Activated B cell treated with CpG ODN at 0.5 μM for 24 hours (primary cell): ENCODE measurements around the gene COG8. TPM values are rescaled to one million over a fixed set of nuclear protein-coding genes. Genes with fewer than 3 reads are reported as not detected.

Experiments
- ATAC-seq: fragments of 200-7000 bp; cut with Tn5 transposase; one replicate; pipeline ENCODE4 v1.10.0; 2021; ENCODE audit warnings: low read depth, mild to moderate bottlenecking, moderate library complexity
- CTCF ChIA-PET: fragments of 350-600 bp; sonication (Branson Sonifier 250); formaldehyde crosslinking; loops from one replicate; lab custom pipeline; 2021; ENCODE audit warnings: antibody characterized with exemption; lab: Charles Lee
- POLR2A ChIA-PET: fragments of 350-600 bp; sonication (Branson Sonifier 250); formaldehyde crosslinking; loops from one replicate; lab custom pipeline; 2021; ENCODE audit warnings: antibody characterized with exemption; lab: Charles Lee
- DNase-seq: peaks from one replicate; pipeline ENCODE4 v3.0.0; 2022
- H3K27ac Mint-ChIP-seq: one replicate; pipeline ENCODE4 v1.8.0; 2020; ENCODE audit warnings: mixed read lengths
- H3K27me3 Mint-ChIP-seq: one replicate; pipeline ENCODE4 v1.8.0; 2021; ENCODE audit warnings: mixed read lengths
- H3K36me3 Mint-ChIP-seq: one replicate; pipeline ENCODE4 v1.8.0; 2021; ENCODE audit warnings: low read depth, mixed read lengths
- H3K4me1 Mint-ChIP-seq: one replicate; pipeline ENCODE4 v1.8.0; 2021; ENCODE audit warnings: mixed read lengths
- H3K4me3 Mint-ChIP-seq: one replicate; pipeline ENCODE4 v1.8.0; 2020; ENCODE audit warnings: mild to moderate bottlenecking, mixed read lengths
- H3K9me3 Mint-ChIP-seq: one replicate; pipeline ENCODE4 v1.8.0; 2020; ENCODE audit warnings: mixed read lengths
- intact Hi-C: fragments of 100-400 bp; cut with micrococcal nuclease; formaldehyde crosslinking; loops from one replicate; pipeline ENCODE4 v1.15.1; 2024
- total RNA-seq: library from RNA; stranded (reverse); gene quantifications from 2 replicates; pipeline ENCODE4 v1.2.3, GENCODE V29; 2022
- TF ChIP-seq, protein P1 (sequence below): fragments of 200-600 bp; IDR thresholded peaks from one replicate; pipeline ENCODE4 v1.8.0; 2022; ENCODE audit warnings: antibody characterized with exemption, mild to moderate bottlenecking

The COG8 gene
- total RNA-seq, 1 donor from 2014 or later: 45.4 TPM

DNA sequence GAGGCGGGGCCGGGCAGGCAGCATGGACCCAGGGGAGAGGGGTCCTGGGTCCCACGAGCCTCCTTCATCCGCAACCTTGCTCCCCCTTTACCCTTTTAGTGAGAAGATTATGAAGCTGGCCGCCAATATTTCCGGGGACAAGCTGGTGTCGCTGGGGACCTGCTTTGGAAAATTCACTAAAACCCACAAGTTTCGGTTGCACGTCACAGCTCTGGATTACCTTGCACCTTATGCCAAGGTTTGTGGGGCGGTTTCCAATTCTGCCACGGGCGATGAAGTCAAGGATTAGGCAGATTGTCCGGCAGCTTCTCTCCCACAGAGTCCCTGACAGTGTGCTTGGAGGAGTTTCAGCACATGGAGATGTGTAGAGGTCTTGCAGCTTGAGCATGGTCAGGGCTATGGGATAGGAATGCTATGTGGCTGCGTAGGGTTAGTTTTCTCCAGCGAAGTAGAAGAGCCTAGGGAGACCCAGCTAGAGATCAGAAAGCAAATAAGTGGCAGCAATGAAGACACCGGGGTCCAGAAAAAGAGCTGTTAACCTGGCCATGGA is 806 bp upstream of the COG8 start:
- TF ChIP-seq, protein P1, sequence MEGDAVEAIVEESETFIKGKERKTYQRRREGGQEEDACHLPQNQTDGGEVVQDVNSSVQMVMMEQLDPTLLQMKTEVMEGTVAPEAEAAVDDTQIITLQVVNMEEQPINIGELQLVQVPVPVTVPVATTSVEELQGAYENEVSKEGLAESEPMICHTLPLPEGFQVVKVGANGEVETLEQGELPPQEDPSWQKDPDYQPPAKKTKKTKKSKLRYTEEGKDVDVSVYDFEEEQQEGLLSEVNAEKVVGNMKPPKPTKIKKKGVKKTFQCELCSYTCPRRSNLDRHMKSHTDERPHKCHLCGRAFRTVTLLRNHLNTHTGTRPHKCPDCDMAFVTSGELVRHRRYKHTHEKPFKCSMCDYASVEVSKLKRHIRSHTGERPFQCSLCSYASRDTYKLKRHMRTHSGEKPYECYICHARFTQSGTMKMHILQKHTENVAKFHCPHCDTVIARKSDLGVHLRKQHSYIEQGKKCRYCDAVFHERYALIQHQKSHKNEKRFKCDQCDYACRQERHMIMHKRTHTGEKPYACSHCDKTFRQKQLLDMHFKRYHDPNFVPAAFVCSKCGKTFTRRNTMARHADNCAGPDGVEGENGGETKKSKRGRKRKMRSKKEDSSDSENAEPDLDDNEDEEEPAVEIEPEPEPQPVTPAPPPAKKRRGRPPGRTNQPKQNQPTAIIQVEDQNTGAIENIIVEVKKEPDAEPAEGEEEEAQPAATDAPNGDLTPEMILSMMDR: no peak
- Mint-ChIP-seq H3K9me3 (no peaks in the 10 kb centered on the region), H3K27me3 (no peaks in the 10 kb centered on the region), H3K4me3 (peak overlapping the region; percentile 100), H3K27ac (peak overlapping the region; percentile 99), H3K36me3 (peaks cover 54% of the 10 kb centered on the region), H3K4me1 (peaks cover 41% of the 10 kb centered on the region)
- CTCF ChIA-PET: no interaction called here
- POLR2A ChIA-PET: interaction anchor here (0.5 to 2.8 kb wide), 10 partner anchors 10 to 1850 kb away, joined by 3 to 35 read pairs (median 4); partner anchors contain the start of genes NOB1, PDF and VPS4A
- DNase-seq (no peak), ATAC-seq (no peak)
- intact Hi-C loops: no loop called here

DNA sequence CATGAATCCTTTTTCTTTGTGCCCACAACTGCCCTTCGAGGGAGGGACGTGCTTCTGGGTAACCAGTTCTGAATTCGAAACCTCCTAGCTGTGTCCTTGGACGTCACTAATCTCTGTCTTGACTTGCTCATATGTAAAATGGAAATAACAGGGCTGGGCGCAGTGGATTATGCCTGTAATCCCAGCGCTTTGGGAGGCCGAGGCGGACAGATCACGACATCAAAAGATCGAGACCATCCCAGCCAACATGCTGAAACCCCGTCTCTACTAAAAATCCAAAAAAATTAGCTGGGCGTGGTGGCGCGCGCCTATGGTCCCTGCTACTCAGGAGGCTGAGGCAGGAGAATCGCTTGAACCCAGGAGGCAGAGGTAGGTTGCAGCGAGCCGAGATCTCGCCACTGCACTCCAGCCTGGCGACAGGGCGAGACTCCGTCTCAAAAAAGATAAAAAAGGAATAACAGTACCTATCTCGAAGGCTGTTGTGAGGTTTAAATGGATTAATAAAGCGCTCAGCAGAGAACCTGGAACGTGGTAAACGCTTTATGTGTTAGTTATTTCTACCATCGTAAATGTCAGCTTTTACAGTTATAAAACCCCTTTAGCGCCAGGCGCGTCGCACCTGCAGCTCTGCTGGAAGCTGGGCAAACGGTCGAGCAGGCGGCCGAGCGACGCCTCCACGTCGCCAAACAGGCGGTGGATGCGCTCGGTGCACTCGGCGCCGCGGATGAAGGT is 641 bp downstream of the COG8 start:
- Mint-ChIP-seq H3K9me3 (no peaks in the 10 kb centered on the region), H3K4me3 (peak overlapping the region; percentile 100), H3K36me3 (peaks cover 64% of the 10 kb centered on the region), H3K4me1 (peaks cover 41% of the 10 kb centered on the region), H3K27ac (peak overlapping the region; percentile 99), H3K27me3 (no peaks in the 10 kb centered on the region)
- ChIA-PET CTCF (interaction anchor here (1.1 to 1.7 kb wide), 2 partner anchors 9 to 26 kb away, joined by 5 to 6 read pairs; partner anchors contain the start of gene PDF), POLR2A (interaction anchor here (0.6 to 2.8 kb wide), 7 partner anchors 9 to 230 kb away, joined by 3 to 35 read pairs (median 3); partner anchors contain the start of genes CYB5B, PDF and TERF2)
- DNase-seq (no peak), ATAC-seq (no peak)
- TF ChIP-seq, protein P1: no peak
- intact Hi-C loops: loop anchor here (1.0 to 2.0 kb wide), 7 partner anchors 8 to 417 kb away; partner anchors contain the start of genes CHTF8, CYB5B, PDF and TERF2

DNA sequence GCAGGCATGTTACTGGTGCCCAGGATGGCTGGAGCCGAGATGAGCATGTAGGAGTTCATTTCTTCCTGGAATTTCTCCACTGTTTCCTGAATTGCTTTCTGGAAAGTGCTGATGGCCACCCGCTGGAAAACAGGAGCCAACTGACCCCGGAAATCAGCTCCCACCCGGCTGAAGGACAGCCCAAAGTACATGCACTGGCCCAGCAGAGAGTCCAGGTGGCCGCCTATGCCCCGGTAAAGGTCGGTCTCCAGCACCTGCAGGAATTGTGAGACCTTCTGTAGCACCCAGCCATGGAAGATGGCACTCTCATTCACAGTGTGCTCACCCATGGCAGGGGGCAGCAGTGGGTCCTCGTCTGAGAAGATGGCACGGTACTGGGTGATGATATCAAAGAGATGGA is 4.7 kb downstream of the COG8 start:
- no peak for ATAC-seq
- Mint-ChIP-seq H3K27me3 (no peaks in the 10 kb centered on the region), H3K4me1 (peaks cover 25% of the 10 kb centered on the region), H3K27ac (no peak overlapping the region), H3K9me3 (no peaks in the 10 kb centered on the region), H3K36me3 (peaks cover 56% of the 10 kb centered on the region), H3K4me3 (no peak overlapping the region)
- DNase-seq: no peak
- CTCF ChIA-PET: no interaction called here
- intact Hi-C loops: no loop called here
- POLR2A ChIA-PET: no interaction called here
- TF ChIP-seq, protein P1: no peak

DNA sequence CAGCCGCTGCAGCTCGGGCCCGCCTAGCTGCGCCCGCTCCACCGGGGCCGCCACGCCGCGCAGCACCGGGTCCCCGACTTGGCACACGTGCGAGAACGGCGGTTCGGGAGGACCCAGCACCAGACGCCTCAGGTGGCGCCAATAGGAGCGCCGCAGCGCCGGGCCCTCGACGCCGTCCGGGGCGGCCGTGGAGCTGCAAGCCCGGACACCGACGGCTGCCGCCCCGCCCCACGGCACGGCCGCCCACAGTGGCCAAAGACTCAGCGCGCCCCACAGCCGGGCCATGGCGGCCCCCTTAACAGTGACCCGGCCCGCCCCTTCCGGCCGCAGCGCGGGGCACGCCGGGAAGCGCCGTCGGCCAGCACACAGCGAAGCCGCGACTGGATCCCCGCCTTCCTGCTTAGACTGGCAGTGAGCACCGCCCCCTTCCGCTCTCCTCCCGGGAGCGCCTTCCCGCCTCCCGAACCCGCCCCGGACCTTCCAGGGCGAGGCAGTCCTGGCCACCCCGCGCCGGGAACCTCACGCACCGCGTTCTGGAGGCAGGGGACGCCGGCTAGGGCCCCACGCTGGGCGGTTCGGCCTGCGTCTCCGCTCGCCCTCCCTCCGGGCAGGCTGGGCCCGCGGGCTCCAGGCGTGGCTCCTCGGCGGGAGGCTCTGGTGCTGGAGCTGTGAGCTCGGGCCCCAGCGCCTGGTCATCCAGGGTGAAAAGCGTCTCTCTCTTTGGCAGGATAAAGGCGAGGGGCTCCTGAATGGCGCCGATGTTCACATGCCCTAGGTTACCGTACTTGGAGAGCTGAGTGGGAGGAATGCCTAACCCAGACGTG is 8.9 kb downstream of the COG8 start, which contains the start of gene PDF:
PDF (minus strand) TSS at position 303 of the 824 bp plus-strand sequence; CDS start at position 285, 18 bp downstream.
- Mint-ChIP-seq H3K4me1 (peaks cover 38% of the 10 kb centered on the region), H3K27ac (peak within 1 kb of the TSS; percentile 71), H3K36me3 (peaks cover 64% of the 10 kb centered on the region), H3K27me3 (no peaks in the 10 kb centered on the region), H3K9me3 (no peaks in the 10 kb centered on the region), H3K4me3 (peak within 1 kb of the TSS; percentile 84)
- intact Hi-C loops: loop anchor here (1.0 kb wide), 4 partner anchors 9 to 198 kb away; partner anchors contain the start of genes CHTF8, COG8, NIP7 and UTP4
- POLR2A ChIA-PET: interaction anchor here (0.5 to 3.2 kb wide), 9 partner anchors 9 to 939 kb away, joined by 3 to 35 read pairs (median 3); partner anchors contain the start of genes COG8, NIP7, NOB1 and VPS4A
- ATAC-seq (peak; percentile 96), DNase-seq (peak; percentile 85)
- TF ChIP-seq, protein P1: no peak
- CTCF ChIA-PET: interaction anchor here (1.1 to 1.8 kb wide), 3 partner anchors 8 to 20 kb away, joined by 3 to 6 read pairs (median 5); partner anchors contain the start of gene COG8
